Mesendoderm (in vitro differentiated cells): ENCODE measurements around the gene OPN1MW3.
"Not testable (repeated sequence)": the region's sequence is repeated elsewhere in the genome, so short reads cannot be mapped to it uniquely, and the experiment has no call there.

Source experiments
- DNase-seq: peaks from one replicate; pipeline ENCODE4 v3.0.0; 2013
- H2AK5ac ChIP-seq: 2 replicates; pipeline ENCODE4 v1.6.1; 2013; ENCODE audit warnings: low read length, inconsistent platforms
- H2BK120ac ChIP-seq: 2 replicates; pipeline ENCODE4 v1.6.1; 2013; ENCODE audit warnings: low read depth, mild to moderate bottlenecking, low read length, moderate library complexity, mixed read lengths
- H2BK15ac ChIP-seq: replicated peaks from 2 replicates; pipeline ENCODE4 v1.6.1; 2013; ENCODE audit warnings: low read depth, mild to moderate bottlenecking, moderate library complexity
- H2BK5ac ChIP-seq: 2 replicates; pipeline ENCODE4 v1.6.1; 2013; ENCODE audit warnings: low read length, inconsistent platforms
- H3K18ac ChIP-seq: 2 replicates; pipeline ENCODE4 v1.6.1; 2013; ENCODE audit warnings: mild to moderate bottlenecking, low read length, mixed read lengths
- H3K23ac ChIP-seq: one replicate; pipeline ENCODE4 v1.6.1; 2013; ENCODE audit warnings: low read length
- H3K27ac ChIP-seq: 2 replicates; pipeline ENCODE4 v1.5.1; 2013; ENCODE audit warnings: low read depth, mild to moderate bottlenecking, inconsistent platforms, low read length, moderate library complexity
- H3K27me3 ChIP-seq: 2 replicates; pipeline ENCODE4 v1.6.1; 2013; ENCODE audit warnings: low read length, control low read depth, mild to moderate bottlenecking, inconsistent platforms; ENCODE audit not compliant: insufficient read depth, poor library complexity
- H3K36me3 ChIP-seq: 2 replicates; pipeline ENCODE4 v1.6.1; 2013; ENCODE audit warnings: low read length, inconsistent platforms; ENCODE audit not compliant: control insufficient read depth, insufficient read depth
- H3K4ac ChIP-seq: one replicate; pipeline ENCODE4 v1.6.1; 2013; ENCODE audit warnings: low read depth, mild to moderate bottlenecking, low read length, moderate library complexity
- H3K4me1 ChIP-seq: 2 replicates; pipeline ENCODE4 v1.6.1; 2013; ENCODE audit warnings: low read depth, low read length, inconsistent platforms; ENCODE audit not compliant: control insufficient read depth
- H3K4me2 ChIP-seq: 2 replicates; pipeline ENCODE4 v1.6.1; 2013; ENCODE audit warnings: low read length
- H3K4me3 ChIP-seq: 2 replicates; pipeline ENCODE4 v1.5.1; 2013; ENCODE audit warnings: mild to moderate bottlenecking, low read length
- H3K56ac ChIP-seq: one replicate; pipeline ENCODE4 v1.6.1; 2013; ENCODE audit warnings: low read length
- H3K79me1 ChIP-seq: 2 replicates; pipeline ENCODE4 v1.6.1; 2013; ENCODE audit warnings: low read length, inconsistent platforms
- H3K79me2 ChIP-seq: 2 replicates; pipeline ENCODE4 v1.6.1; 2013; ENCODE audit warnings: mild to moderate bottlenecking, low read length; ENCODE audit not compliant: control insufficient read depth, insufficient read depth
- H3K9ac ChIP-seq: 2 replicates; pipeline ENCODE4 v1.6.1; 2013; ENCODE audit warnings: low read length, inconsistent platforms
- H4K5ac ChIP-seq: one replicate; pipeline ENCODE4 v1.6.1; 2013; ENCODE audit warnings: low read length
- H4K8ac ChIP-seq: one replicate; pipeline ENCODE4 v1.6.1; 2013; ENCODE audit warnings: low read depth, mild to moderate bottlenecking, control low read depth, low read length, moderate library complexity
- WGBS: extraction: QIAGEN DNeasy Blood & Tissue Kit; methylation state at CpG from one replicate; pipeline ENCODE4 v1.1.7; 2013; ENCODE audit warnings: low lambda C conversion rate, missing lambda C conversion rate; ENCODE audit not compliant: insufficient coverage; ENCODE audit errors: extremely low coverage; 5-methylcytosine and 5-hydroxymethylcytosine counted together

Gene OPN1MW3

GRCh38 chrX:154284489-154285338 is 27.3 kb downstream of the OPN1MW3 start:
- H3K27me3 ChIP-seq, H4K5ac ChIP-seq, H3K4me3 ChIP-seq, H3K9ac ChIP-seq, H4K8ac ChIP-seq, H2BK5ac ChIP-seq, H3K79me1 ChIP-seq, H3K27ac ChIP-seq, H3K4ac ChIP-seq, H3K23ac ChIP-seq, H3K79me2 ChIP-seq, H3K18ac ChIP-seq, H3K36me3 ChIP-seq, DNase-seq, H2BK15ac ChIP-seq, H2AK5ac ChIP-seq, H3K56ac ChIP-seq, H2BK120ac ChIP-seq, H3K4me1 ChIP-seq, H3K4me2 ChIP-seq: not testable (repeated sequence)
- WGBS, result no CpG with 5 or more reads among the region's 23 CpGs

GRCh38 chrX:154286406-154286805 is 29.0 kb downstream of the OPN1MW3 start:
- H4K8ac ChIP-seq, H3K23ac ChIP-seq, H3K4ac ChIP-seq, H3K27ac ChIP-seq, H2BK120ac ChIP-seq, H2BK15ac ChIP-seq, H4K5ac ChIP-seq, H3K56ac ChIP-seq, H3K36me3 ChIP-seq, H3K4me1 ChIP-seq, H3K4me2 ChIP-seq, H3K79me2 ChIP-seq, H3K27me3 ChIP-seq, H3K79me1 ChIP-seq, H3K4me3 ChIP-seq, DNase-seq, H2AK5ac ChIP-seq, H2BK5ac ChIP-seq, H3K9ac ChIP-seq, H3K18ac ChIP-seq: not testable (repeated sequence)
- no CpG with 5 or more reads among the region's 10 CpGs for WGBS

- H4K5ac ChIP-seq, result no peak within 1 kb of the TSS
- no peaks in the 10 kb centered on the region for H3K79me1 ChIP-seq
- H3K23ac ChIP-seq, result no peak within 1 kb of the TSS
- H2AK5ac ChIP-seq, result no peak within 1 kb of the TSS
- H3K27ac ChIP-seq, result no peak within 1 kb of the TSS
- H2BK120ac ChIP-seq, result no peak within 1 kb of the TSS
- no peak within 1 kb of the TSS for H3K4me3 ChIP-seq
- no peak within 1 kb of the TSS for H2BK5ac ChIP-seq
- H3K4me1 ChIP-seq, result no peaks in the 10 kb centered on the region
- H4K8ac ChIP-seq, result no peak within 1 kb of the TSS
- H2BK15ac ChIP-seq, result no peak within 1 kb of the TSS
- no peak within 1 kb of the TSS for H3K4me2 ChIP-seq
- H3K18ac ChIP-seq, result no peak within 1 kb of the TSS
- no peaks in the 10 kb centered on the region for H3K36me3 ChIP-seq
- no CpG with 5 or more reads among the region's 39 CpGs for WGBS
- DNase-seq, result no peak
- H3K27me3 ChIP-seq, result no peaks in the 10 kb centered on the region
- no peak within 1 kb of the TSS for H3K56ac ChIP-seq
- no peak within 1 kb of the TSS for H3K9ac ChIP-seq
- H3K4ac ChIP-seq, result no peak within 1 kb of the TSS
- no peaks in the 10 kb centered on the region for H3K79me2 ChIP-seq
Measured at GRCh38 chrX:154294791-154295574, 37.6 kb downstream of the OPN1MW3 start, which contains the start of gene TEX28. TEX28 (minus strand) TSS chrX:154295124; CDS start chrX:154292117, 3,007 bp downstream.

- DNase-seq, result no peak
- no peak within 1 kb of the TSS for H2BK15ac ChIP-seq
- no peaks in the 10 kb centered on the region for H3K4me1 ChIP-seq
- no peak within 1 kb of the TSS for H2BK120ac ChIP-seq
- no peak within 1 kb of the TSS for H2BK5ac ChIP-seq
- no peak within 1 kb of the TSS for H4K8ac ChIP-seq
- H3K23ac ChIP-seq, result no peak within 1 kb of the TSS
- H3K79me1 ChIP-seq, result no peaks in the 10 kb centered on the region
- no peaks in the 10 kb centered on the region for H3K79me2 ChIP-seq
- H4K5ac ChIP-seq, result no peak within 1 kb of the TSS
- no peaks in the 10 kb centered on the region for H3K36me3 ChIP-seq
- H3K56ac ChIP-seq, result no peak within 1 kb of the TSS
- no peak within 1 kb of the TSS for H3K4ac ChIP-seq
- WGBS, result no CpG with 5 or more reads among the region's 37 CpGs
- H3K27me3 ChIP-seq, result no peaks in the 10 kb centered on the region
- no peak within 1 kb of the TSS for H3K4me2 ChIP-seq
- H3K18ac ChIP-seq, result no peak within 1 kb of the TSS
- no peak within 1 kb of the TSS for H3K4me3 ChIP-seq
- H2AK5ac ChIP-seq, result no peak within 1 kb of the TSS
- no peak within 1 kb of the TSS for H3K27ac ChIP-seq
- no peak within 1 kb of the TSS for H3K9ac ChIP-seq
Measured at GRCh38 chrX:154295664-154296310, 38.4 kb downstream of the OPN1MW3 start, which contains the start of gene TKTL1. TKTL1 (plus strand) TSS chrX:154295795; CDS start chrX:154295860, 65 bp downstream.

GRCh38 chrX:154296731-154297130 is 39.3 kb downstream of the OPN1MW3 start:
- Histone ChIP-seq H3K4me1 (no peaks in the 10 kb centered on the region), H3K9ac (no peak overlapping the region), H3K4ac (no peak overlapping the region), H3K27me3 (no peaks in the 10 kb centered on the region), H4K8ac (no peak overlapping the region), H3K79me1 (no peaks in the 10 kb centered on the region), H3K18ac (no peak overlapping the region), H3K56ac (no peak overlapping the region), H2BK5ac (no peak overlapping the region), H3K4me3 (no peak overlapping the region), H4K5ac (no peak overlapping the region), H2AK5ac (no peak overlapping the region), H3K23ac (no peak overlapping the region), H3K79me2 (no peaks in the 10 kb centered on the region), H2BK15ac (no peak overlapping the region), H2BK120ac (no peak overlapping the region), H3K4me2 (no peak overlapping the region), H3K36me3 (no peaks in the 10 kb centered on the region), H3K27ac (no peak overlapping the region)
- no peak for DNase-seq
- WGBS, result no CpG with 5 or more reads among the region's 18 CpGs
